Measurements from ENCODE around the gene C1QTNF3.
"Not testable (repeated sequence)": the region's sequence is repeated elsewhere in the genome, so short reads cannot be mapped to it uniquely, and the experiment has no call there.

C1QTNF3 gene, protein sequence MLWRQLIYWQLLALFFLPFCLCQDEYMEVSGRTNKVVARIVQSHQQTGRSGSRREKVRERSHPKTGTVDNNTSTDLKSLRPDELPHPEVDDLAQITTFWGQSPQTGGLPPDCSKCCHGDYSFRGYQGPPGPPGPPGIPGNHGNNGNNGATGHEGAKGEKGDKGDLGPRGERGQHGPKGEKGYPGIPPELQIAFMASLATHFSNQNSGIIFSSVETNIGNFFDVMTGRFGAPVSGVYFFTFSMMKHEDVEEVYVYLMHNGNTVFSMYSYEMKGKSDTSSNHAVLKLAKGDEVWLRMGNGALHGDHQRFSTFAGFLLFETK

DNA sequence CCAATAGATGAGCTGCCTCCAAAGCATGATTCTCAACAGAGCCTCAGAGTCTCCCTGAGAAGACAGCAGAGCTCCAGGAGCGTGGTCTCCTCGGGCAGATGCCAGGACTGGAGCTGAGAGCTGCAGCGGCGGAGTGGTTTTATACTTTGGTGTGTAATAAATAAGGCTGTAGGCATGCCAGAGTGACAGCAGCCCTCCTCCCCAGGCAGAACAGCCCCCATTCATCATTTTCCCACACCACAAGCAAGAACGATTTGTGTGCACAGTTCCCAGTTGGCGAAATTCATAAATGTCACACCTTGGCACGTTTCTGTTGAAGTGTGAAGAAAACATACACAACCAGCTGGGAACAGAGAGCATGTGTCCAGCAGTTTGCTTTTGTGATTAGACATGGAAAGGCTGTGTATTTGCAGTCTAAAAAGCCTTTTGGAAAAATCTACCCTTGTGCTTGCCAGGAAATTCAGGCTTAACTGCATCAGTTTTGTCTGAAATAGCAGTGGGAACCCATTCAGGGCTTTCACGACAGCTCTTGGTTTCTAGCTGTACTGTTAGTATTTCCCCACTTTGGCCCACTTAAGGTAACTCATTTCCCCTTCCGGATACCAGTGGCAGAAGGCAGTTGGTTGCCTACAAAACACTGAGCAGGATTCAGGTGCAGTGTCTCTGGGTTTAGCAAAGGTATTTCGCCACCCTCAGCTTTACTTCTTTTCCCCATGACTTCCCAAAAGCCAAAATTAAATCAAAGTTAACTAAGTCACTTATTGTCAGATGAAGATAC, at the start of gene C1QTNF3:
C1QTNF3 (minus strand) TSS at position 115 of the 778 bp plus-strand sequence; CDS start at position 27, 88 bp downstream.
- H3K4me3 ChIP-seq (ENCODE audit: low read depth, low read length), result peak within 1 kb of the TSS; percentile 3
- peak; percentile 45 for DNase-seq (ENCODE audit: low read depth, low spot score)
- TF ChIP-seq, protein P1, sequence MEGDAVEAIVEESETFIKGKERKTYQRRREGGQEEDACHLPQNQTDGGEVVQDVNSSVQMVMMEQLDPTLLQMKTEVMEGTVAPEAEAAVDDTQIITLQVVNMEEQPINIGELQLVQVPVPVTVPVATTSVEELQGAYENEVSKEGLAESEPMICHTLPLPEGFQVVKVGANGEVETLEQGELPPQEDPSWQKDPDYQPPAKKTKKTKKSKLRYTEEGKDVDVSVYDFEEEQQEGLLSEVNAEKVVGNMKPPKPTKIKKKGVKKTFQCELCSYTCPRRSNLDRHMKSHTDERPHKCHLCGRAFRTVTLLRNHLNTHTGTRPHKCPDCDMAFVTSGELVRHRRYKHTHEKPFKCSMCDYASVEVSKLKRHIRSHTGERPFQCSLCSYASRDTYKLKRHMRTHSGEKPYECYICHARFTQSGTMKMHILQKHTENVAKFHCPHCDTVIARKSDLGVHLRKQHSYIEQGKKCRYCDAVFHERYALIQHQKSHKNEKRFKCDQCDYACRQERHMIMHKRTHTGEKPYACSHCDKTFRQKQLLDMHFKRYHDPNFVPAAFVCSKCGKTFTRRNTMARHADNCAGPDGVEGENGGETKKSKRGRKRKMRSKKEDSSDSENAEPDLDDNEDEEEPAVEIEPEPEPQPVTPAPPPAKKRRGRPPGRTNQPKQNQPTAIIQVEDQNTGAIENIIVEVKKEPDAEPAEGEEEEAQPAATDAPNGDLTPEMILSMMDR (IDR thresholded peaks at IDR 0.05; ENCODE audit: low read depth, low read length), result no peak
- in situ Hi-C loops (cut with HindIII; ENCODE audit: low sequenced_read_pairs), result no loop called here

DNA sequence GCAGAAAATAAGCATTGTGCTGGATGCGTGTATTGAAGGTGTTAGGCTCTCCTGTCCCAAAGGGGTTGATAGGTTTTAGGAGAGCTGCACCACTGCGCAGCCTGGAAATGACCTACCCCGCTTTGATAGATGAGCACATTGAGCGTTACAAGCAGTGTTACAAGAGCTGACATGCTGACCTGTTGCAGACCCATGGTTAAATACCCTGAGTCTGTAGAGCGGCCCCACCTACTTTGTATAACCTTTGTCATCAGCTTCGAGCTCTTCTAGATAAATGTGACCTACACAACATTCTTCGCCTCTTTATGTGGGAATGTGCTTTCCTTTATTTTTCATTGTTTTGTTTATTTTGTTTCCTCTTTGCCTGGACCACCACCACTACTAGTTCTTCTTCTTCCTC, 48.0 kb upstream of the C1QTNF3 start:
- H3K4me3 ChIP-seq (ENCODE audit: low read depth, low read length); in situ Hi-C loops (cut with HindIII; ENCODE audit: low sequenced_read_pairs); DNase-seq (ENCODE audit: low read depth, low spot score): not testable (repeated sequence)

DNA sequence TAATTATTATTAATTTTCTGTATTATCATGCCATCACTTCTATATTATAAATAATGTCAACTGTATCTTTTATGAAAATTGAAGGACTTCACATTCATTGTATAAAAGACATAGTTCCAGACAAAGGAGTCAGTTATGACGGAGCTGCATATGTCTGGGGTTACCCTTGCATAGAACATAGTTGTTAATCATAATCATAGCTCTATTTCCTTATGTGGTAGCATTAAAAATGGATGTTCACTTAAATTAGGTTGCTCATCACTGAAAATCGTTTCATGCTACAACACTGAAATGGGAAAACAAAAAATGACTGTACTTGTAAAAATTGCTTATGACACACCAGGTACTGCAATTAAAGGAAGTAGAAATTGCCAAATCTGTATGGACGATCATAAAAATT, 46.8 kb upstream of the C1QTNF3 start:
- DNase-seq (ENCODE audit: low read depth, low spot score); H3K4me3 ChIP-seq (ENCODE audit: low read depth, low read length); in situ Hi-C loops (cut with HindIII; ENCODE audit: low sequenced_read_pairs): not testable (repeated sequence)

DNA sequence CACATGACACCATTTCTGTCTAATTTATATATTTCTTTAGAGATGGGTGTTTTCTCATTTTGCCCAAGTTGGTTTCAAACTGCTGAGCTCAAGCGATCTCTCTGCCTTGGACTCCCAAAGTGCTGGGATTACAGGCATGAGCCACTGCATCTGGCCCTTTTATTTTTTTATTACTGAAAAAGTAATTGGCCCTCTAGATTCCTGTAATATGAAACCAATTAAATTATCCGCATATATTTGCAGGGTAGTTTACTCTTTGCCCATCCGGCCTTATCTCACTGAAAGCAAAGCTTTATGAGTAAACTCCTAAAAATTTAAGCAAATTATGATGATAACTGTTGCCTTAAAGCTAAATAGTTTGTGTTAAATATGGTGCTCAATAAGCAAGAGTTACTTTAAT, 44.7 kb upstream of the C1QTNF3 start:
- DNase-seq (ENCODE audit: low read depth, low spot score); H3K4me3 ChIP-seq (ENCODE audit: low read depth, low read length); in situ Hi-C loops (cut with HindIII; ENCODE audit: low sequenced_read_pairs): not testable (repeated sequence)

DNA sequence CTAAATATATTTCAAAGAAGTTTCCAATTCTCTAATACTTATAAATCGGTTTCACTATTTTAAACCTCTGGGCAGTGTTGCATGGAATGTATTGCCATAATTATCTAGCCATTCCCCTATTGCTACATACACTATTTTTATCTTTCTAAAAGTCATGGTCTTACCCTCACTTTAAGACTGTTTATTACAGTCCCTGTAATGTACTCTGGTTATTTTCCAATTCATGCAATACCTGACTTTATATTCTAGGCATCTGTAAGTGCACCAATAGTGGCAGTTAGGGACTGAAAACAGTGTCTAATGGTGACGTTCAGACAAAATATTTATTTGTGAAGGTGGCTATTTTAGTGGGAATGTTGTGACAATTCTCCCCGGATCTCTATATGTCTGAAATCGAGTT, 40.9 kb upstream of the C1QTNF3 start:
- DNase-seq (ENCODE audit: low read depth, low spot score); H3K4me3 ChIP-seq (ENCODE audit: low read depth, low read length); in situ Hi-C loops (cut with HindIII; ENCODE audit: low sequenced_read_pairs): not testable (repeated sequence)

DNA sequence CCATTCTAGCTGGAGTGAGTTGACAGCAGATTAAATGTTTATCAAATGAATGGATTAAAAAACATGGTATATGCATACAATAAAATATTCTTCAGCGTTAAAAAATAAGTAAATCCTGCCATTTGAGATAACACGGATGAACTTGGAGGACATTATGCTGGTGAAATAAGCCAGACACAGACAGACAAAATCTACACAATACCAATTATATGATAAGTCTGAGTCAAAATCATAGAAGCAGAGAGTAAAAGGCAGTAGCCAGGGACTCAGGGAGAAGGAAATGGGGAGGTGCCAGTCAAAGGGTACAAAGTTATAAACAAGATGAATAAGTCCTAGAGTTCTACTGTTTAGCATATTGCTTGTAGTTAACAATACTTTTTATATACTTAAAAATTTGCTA, 36.5 kb upstream of the C1QTNF3 start:
- DNase-seq (ENCODE audit: low read depth, low spot score); in situ Hi-C loops (cut with HindIII; ENCODE audit: low sequenced_read_pairs); H3K4me3 ChIP-seq (ENCODE audit: low read depth, low read length): not testable (repeated sequence)

DNA sequence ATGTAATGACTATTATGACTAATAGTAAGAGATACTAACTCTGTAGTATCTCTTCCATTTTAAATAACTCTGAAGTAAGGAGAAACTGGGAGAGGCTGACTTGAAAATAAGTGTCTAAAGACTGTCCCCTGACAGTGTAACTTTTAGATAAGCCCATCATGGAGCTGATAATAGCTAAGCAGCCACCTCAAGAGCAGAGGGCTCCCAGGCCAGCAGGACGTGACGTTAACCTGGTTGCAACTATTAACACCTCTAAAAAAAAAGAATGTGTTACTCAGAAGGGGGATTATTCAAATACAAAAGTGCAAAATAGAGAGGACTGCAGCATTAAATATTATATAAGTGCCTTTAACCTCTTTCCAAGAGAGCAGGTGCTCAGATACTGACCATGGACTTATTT, 34.6 kb upstream of the C1QTNF3 start:
- DNase-seq (ENCODE audit: low read depth, low spot score); H3K4me3 ChIP-seq (ENCODE audit: low read depth, low read length); in situ Hi-C loops (cut with HindIII; ENCODE audit: low sequenced_read_pairs): not testable (repeated sequence)

DNA sequence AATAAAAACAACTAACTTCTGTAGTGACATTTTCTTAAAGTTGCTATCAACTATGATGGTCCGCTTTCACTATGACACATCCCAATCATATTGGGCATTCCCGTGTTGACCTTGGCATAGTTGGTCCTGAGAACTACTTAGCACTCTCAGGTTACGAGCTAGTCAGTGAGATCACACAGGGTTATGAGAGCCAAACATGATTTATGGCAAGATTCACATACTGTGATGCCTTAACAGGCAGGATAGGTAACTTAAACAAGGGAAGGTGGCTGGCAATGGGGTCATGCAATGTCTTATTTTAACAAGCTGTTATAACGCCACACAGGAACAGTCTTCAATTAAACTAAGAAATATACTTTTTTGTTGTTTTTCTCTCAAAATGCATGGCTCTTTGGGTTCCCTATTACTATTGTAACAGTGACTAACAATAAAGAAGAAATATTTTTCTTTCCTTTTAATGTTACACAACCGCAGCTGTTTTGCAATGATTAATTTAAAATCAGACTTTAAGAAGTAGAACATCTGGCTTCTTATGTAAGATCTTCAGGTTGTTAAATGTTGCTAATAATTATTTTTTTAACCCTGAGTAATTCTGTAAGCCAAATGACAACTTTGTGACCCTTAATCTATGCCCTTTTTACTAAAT, 33.8 kb upstream of the C1QTNF3 start:
- DNase-seq (ENCODE audit: low read depth, low spot score); in situ Hi-C loops (cut with HindIII; ENCODE audit: low sequenced_read_pairs); H3K4me3 ChIP-seq (ENCODE audit: low read depth, low read length): not testable (repeated sequence)

DNA sequence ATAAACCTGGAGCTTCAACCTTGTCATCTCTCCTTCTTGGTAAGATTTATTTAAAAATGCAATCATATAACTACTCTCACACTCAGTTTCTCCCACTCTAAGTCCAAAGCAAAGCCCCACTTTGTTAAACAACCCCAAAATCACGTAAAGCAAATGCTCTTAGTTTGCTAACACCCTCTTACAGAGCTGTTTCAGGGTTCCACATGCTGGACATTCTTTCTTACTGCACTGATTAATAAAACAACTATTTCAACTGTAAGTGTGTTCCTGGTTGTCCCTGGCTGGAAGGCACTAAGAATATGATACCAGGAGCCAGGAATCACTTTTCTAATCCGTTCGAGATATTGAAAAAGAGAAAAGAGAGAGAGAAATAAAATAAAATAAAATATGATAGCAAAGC, 31.5 kb upstream of the C1QTNF3 start:
- DNase-seq (ENCODE audit: low read depth, low spot score); in situ Hi-C loops (cut with HindIII; ENCODE audit: low sequenced_read_pairs); H3K4me3 ChIP-seq (ENCODE audit: low read depth, low read length): not testable (repeated sequence)

DNA sequence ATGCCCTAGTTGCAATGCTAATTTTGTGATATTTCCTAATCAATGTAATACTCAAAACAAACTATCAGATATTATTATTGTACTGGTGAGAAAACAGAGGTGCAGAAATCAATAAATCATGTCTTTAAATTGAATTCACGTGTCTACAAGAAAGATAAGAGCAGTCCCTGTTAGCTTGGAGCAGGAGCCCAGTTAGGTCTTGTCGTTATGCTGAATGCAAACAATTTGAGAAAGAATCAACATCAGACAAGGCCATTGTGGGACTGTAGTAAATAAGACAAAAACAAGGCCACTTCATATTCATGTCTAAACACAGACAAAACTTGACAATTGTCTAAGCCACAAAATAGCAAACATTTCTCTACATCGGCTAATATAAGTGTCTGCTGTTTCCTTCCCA, 31.1 kb upstream of the C1QTNF3 start:
- in situ Hi-C loops (cut with HindIII; ENCODE audit: low sequenced_read_pairs); DNase-seq (ENCODE audit: low read depth, low spot score); H3K4me3 ChIP-seq (ENCODE audit: low read depth, low read length): not testable (repeated sequence)

DNA sequence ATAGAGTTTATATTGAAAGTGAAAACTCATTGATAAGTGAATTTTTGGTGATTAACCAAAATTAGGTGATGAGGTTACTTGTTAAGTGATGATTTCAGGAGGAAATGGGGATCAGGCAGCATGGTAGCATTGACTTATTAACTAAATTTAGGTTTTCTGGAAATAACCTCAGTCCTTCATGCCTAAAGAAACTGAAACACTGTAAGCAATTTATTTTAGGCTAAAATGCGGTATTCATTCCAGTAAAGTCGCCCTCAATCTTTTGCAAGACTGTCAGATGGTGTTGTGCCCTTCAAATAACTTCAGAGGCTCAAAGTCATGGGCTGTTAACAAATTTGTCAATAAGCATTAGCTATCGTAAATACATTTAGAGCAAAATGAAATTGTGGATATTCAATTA, 27.6 kb upstream of the C1QTNF3 start:
- DNase-seq (ENCODE audit: low read depth, low spot score); in situ Hi-C loops (cut with HindIII; ENCODE audit: low sequenced_read_pairs); H3K4me3 ChIP-seq (ENCODE audit: low read depth, low read length): not testable (repeated sequence)

DNA sequence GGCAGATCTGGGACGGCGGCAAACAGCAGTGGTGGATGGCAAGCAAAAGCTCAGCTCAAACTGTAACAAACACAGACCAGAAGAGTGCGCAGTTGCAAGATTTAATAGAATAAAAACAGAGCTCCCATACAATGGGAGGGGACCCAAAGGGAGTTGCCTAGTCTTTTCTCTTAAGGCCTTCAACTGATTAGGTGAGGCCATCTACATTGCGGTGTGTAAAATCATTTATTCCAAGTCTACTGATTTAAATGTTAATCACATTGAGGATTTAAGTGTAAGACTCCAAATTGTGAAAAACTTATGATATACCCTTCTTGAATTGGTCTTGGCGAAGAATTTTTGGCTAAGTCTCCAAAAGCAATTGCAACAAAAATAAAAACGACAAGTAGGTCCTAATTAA, 21.6 kb upstream of the C1QTNF3 start:
- no peak for DNase-seq (ENCODE audit: low read depth, low spot score)
- in situ Hi-C loops (cut with HindIII; ENCODE audit: low sequenced_read_pairs), result no loop called here
- TF ChIP-seq, protein P1 (IDR thresholded peaks at IDR 0.05; ENCODE audit: low read depth, low read length), result no peak
- no peak overlapping the region for H3K4me3 ChIP-seq (ENCODE audit: low read depth, low read length)
